ENCODE measurements around the gene ZCCHC9. TPM values are rescaled to one million over a fixed set of nuclear protein-coding genes. Genes with fewer than 3 reads are reported as not detected.

The ZCCHC9 gene
- total RNA-seq, 1 donor from 2014 or later: 8.9 TPM

DNA sequence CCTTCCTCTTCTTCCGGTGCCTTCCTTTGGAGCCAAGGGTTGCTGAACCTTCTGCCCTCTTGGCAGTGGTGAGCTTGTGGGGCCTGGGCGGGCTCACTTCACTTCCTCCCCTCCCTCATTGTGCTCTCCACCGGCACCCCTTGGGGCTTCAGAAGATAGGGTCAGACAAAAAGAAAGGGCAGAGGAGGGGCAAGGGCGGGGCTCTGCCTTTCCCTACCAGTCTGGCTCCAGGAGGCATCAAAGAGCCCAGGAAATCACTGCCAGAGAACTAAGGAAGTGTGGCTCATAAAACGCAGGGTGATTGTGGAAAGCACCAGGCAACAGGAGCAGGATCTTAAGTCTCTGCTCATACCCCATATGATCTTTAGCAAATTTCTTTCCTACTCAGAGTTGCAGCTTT is 57.7 kb downstream of the ZCCHC9 start:
- no peaks in the 10 kb centered on the region for H3K4me1 ChIP-seq
- no peak overlapping the region for H3K27ac ChIP-seq (replicated peaks)
- H3K9me3 ChIP-seq (replicated peaks): no peaks in the 10 kb centered on the region
- intact Hi-C loops (cut with micrococcal nuclease): no loop called here
- peaks cover 10% of the 10 kb centered on the region for H3K27me3 ChIP-seq (ENCODE audit: low read depth)
- H3K4me3 ChIP-seq: no peak overlapping the region
- DNase-seq: no peak
- no peak for TF ChIP-seq CTCF (IDR thresholded peaks at IDR 0.05; ENCODE audit: borderline replicate concordance)
- H3K36me3 ChIP-seq: no peaks in the 10 kb centered on the region

- H3K36me3 ChIP-seq: no peaks in the 10 kb centered on the region
- H3K27ac ChIP-seq (replicated peaks): no peak overlapping the region
- no peak overlapping the region for H3K4me3 ChIP-seq
- intact Hi-C loops (cut with micrococcal nuclease): no loop called here
- H3K4me1 ChIP-seq: no peaks in the 10 kb centered on the region
- H3K27me3 ChIP-seq (ENCODE audit: low read depth): peaks cover 10% of the 10 kb centered on the region
- TF ChIP-seq CTCF (IDR thresholded peaks at IDR 0.05; ENCODE audit: borderline replicate concordance): no peak
- no peak for DNase-seq
- no peaks in the 10 kb centered on the region for H3K9me3 ChIP-seq (replicated peaks)
Observed at GRCh38 chr5:81359881-81360280, 58.5 kb downstream of the ZCCHC9 start.

DNA sequence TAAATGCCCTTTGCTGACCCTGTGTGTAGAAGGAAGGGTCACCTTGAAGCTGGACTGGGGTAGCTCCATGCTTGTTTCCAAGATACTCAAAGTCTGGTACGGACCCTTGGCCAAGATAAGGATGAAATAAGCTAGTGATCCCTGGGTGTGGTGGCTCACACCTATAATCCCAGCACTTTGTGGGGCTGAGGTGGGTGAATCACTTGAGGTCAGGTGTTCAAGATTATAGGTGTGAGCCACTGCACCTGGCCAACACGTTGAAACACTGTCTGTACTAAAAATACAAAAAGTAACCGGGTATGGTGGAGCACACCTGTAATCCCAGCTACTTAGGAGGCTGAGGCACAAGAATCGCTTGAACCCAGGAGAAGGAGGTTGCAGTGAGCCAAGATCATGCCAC is 59.3 kb downstream of the ZCCHC9 start:
- Histone ChIP-seq H3K27me3 (ENCODE audit: low read depth) (peaks cover 10% of the 10 kb centered on the region), H3K27ac (replicated peaks) (no peak overlapping the region), H3K9me3 (replicated peaks) (no peaks in the 10 kb centered on the region), H3K36me3 (no peaks in the 10 kb centered on the region), H3K4me1 (no peaks in the 10 kb centered on the region), H3K4me3 (no peak overlapping the region)
- intact Hi-C loops (cut with micrococcal nuclease): no loop called here
- no peak for TF ChIP-seq CTCF (IDR thresholded peaks at IDR 0.05; ENCODE audit: borderline replicate concordance)
- no peak for DNase-seq

- H3K27me3 ChIP-seq (ENCODE audit: low read depth): peaks cover 10% of the 10 kb centered on the region
- no peaks in the 10 kb centered on the region for H3K4me1 ChIP-seq
- intact Hi-C loops (cut with micrococcal nuclease): no loop called here
- H3K4me3 ChIP-seq: no peak overlapping the region
- no peak for TF ChIP-seq CTCF (IDR thresholded peaks at IDR 0.05; ENCODE audit: borderline replicate concordance)
- H3K27ac ChIP-seq (replicated peaks): no peak overlapping the region
- H3K9me3 ChIP-seq (replicated peaks): no peaks in the 10 kb centered on the region
- no peak for DNase-seq
- H3K36me3 ChIP-seq: no peaks in the 10 kb centered on the region
Observed at GRCh38 chr5:81361600-81361999, 60.2 kb downstream of the ZCCHC9 start.

Other genes starting within 250 kb of the ZCCHC9 start
- gene CKMT2, start 68.3 kb upstream of the ZCCHC9 start, total RNA-seq: 1,824 TPM
- gene ACOT12, start 92.5 kb downstream of the ZCCHC9 start, total RNA-seq: not detected

All from left ventricle myocardium inferior (tissue), 1 donor.